HTR-8/SVneo (cell line): ENCODE measurements around the gene GNB1.
"Not testable (repeated sequence)": the region's sequence is repeated elsewhere in the genome, so short reads cannot be mapped to it uniquely, and the experiment has no call there.

Experiments used
- DNase-seq: peaks from one replicate; pipeline ENCODE4 v3.0.0; 2011; ENCODE audit warnings: low spot score, mixed read lengths; ENCODE audit not compliant: insufficient read length
- FAIRE-seq: peaks from 2 replicates; lab custom pipeline; 2011; peaks lifted over from hg19 to GRCh38; lab: Jason Lieb, UNC

Gene GNB1

DNA sequence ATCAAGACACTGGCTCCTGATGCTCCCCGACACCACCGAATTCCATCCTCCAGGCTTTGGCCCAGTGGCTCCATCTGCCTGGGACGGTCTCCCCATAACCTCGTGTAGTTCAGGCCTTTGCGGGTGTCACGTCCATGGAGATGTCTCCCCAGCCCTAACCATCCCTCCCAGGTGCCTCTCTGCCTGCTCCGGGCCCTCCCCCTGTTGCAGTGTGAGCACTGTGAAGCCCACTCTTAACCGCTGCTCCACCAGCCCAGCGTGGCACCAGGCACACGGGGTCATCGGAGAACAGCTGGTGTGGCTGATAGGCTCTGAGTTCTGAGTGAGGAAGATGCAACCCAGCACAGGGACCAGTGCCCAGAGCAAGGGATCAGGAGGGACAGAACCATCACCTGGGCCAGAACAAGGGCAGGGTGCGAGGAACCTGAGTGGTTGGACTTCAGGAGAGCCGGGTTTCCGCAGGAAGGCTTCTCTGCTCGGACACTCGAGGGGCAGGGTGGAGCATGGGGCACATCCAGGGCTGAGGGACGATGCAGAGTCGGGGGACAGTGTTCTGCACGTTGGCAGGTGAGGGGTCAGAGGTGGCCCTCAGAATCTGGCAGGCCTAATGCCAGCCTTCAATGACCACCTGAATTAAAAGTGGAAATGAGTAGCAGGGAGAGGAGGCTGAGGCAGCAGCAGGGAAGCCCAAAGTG is 2.6 kb upstream of the GNB1 start:
- no peak for FAIRE-seq
- DNase-seq, result no peak

DNA sequence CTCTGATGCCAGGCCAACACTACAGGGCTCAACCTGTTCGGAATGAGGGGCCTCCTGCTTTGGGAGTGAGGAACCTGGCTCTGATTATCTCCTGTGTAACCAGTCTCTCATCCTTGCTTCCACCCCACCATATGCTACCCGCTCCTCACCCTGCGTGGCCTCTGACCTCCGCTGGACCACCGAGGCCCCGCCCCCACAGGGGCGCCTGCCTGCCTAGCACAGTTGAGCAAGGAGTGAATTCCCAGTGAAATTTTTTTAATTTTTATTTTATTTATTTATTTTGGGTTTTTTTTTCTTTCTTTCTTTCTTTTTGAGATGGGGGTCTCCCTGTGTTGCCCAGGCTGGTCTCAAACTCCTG is 1.9 kb upstream of the GNB1 start:
- FAIRE-seq, result no peak
- no peak for DNase-seq

DNA sequence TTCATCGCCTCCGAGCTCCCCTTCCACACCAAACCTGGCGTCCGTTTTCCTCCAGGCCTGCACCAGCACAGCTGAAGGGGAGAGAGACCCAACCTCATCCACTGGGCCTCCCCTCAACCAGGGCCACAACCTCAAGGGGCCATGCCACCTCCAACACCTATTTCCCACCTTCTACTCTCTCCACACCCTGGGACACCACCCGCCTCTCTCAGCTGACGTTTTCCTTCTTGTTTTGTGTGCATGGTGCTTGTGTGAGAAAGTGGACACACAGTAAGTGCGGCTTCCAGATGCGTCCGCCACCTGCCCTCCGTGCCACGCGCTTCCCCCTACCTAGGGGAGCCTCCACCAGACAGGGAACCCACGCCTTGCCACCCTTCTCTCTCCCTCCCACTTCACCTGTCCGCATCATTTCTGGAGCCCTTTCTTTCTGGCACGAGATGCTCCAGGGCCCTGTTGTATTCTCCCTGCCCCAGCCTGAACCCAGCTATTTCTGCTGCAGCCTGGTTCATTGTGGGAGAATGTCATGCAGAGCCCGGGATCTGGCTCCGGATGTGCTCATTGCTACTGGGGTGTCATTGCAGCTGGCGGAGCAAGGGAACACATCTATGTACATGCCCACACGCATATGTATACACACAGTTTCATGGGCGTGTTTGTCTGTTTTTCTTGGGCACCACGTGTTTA is 1.3 kb upstream of the GNB1 start:
- no peak for FAIRE-seq
- DNase-seq, result no peak

DNA sequence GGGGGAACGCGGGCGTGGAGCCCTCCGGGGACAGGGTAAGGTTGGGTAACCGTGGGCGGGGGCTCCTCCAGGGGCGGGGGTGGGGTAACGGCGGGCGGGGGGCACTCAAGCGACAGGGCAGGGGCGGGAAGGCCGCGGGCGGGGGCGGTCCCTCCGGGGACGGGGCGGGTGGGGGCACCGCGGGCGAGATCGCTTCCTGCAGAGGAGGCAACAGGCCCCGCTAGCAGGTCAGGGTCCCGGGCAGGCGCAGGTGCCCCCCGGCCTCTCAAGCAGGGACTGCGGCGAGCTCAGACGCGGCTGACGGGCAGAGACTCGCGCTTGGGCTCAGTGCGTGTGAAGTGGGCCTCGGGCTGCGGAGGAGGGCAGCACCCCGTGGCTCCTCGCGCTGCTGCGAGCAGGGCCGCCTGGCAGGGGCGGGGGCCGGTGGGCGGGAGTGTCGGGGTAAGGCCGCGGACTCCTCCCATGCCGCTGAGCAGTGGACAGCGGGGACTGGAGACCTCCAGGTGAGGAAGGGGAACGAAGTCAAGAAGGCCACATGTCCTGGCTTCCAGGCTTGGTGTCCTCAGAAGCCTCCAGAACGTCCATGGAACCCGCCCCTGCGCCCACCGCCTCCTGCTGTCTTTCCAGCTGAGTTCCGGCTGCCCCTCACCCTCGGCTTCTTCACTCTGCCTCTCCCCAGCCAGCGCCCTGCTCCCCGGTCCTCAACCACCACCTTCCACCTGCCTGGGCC is 627 bp upstream of the GNB1 start:
- peak; percentile 63 for DNase-seq
- peak; percentile 33 for FAIRE-seq

DNA sequence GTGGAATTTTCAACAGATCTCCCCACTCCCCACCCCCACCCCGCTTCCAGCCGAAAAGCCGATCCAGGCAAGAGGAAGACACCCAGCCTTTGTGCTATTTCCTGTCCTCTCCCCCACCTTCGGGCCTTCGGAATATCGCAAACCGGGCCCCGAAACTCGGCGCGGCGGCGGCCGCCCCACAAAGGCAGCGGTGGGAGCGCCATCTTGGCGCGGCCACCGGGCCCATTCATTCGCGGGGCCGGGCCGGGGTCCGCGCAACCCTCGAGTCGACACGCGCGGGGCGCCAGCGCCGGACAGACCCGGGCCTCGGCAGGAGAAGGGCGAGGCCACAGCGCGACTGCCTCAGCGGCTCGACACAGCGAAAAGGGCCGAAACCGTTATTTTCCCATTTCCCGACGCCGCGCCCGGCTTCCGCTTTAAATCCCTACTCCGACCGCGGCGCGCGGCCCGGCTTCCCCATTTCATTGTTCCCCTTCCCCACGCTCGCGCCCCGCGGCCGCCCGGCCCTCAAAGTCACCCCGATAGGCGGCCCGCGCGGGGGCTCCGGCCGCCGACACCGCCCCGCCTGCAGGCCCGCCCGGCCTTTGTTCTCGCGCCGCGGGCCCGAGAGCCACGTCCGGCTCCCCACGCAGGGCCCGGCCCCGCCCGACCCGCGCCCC is 911 bp downstream of the GNB1 start:
- no peak for FAIRE-seq

DNA sequence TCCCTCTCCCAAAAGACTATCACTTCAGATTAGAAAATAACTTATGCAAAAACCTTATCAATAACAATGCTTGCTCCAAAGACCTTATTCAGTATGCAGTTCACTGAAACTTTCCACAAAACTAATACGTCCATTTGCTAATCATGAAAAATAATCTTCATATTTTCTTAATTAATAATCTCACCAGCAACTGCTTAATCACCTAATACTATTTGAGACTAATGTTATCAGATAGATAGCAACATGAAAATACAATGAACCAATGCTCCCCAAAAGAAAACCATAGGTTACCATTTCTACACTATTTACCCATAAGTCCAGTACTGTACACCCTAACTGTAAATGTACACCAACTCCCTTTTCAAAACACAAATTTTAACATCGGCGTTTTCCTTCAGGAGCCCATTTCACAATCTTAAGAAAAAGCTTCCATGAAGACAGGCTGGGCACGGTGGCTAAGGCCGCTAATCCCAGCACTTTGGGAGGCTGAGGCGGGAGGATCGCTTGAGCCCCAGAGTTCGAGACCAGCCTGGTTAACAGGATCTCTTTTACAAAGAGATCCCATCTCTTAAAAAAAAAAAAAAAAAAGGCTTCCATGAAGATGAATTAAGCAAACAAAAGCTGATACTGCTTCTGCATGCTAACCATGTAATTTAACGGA is 1.7 kb downstream of the GNB1 start:
- DNase-seq, result no peak
- no peak for FAIRE-seq

More for the DNA sequence above, 911 bp downstream of the GNB1 start:
- DNase-seq, result no peak

DNA sequence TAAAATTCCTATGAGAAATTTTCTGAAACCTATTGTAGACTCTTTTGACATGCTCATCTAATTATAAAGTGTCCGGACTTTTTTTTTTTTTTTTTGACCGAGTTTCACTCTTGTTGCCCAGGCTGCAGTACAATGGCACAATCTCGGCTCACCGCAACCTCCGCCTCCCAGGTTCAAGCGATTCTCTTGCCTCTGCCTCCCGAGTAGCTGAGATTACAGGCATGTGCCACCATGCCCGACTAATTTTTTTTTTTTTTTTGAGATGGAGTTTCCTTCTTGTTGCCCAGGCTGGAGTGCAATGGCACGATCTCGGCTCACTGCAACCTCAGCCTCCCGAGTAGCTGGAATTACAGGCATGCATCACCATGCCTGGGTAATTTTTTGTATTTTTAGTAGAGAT is 7.0 kb downstream of the GNB1 start:
- not testable (repeated sequence) for FAIRE-seq, DNase-seq

DNA sequence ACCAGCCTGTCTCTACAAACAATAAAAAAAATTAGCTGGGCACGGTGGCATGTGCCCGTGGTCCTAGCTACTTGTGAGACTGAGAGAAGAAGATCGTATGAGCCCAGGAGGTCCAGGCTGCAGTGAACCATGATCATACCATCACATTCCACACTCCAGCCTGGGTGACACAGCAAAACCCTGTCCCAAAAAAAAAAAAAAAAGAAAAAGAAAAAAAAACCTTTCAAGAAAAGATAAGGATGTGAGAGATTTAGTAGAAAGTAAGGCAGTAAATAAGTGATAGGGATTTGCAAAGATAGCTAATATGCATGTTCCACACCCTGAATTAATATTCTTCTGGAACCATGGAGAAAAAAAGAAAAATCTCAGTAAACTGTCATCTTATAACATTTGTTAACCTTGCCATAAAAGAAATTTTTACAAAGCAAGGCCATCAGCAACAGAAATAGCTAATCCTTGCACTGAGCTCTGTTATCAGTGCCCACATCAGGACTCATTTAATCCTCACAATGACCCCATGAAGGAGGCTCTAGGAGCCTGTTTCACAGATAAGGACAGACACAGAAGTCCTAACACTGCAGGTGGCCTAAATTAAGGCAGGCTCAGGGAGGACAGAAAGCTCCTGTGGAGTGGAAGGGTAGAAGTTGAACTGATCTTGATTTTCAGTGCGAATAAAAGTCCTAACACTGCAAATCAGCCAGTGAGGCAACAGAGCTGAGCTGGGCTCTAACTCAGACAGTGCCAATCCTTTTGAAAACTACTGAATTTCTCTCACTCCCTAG is 7.6 kb downstream of the GNB1 start:
- DNase-seq (no peak), FAIRE-seq (no peak)

DNA sequence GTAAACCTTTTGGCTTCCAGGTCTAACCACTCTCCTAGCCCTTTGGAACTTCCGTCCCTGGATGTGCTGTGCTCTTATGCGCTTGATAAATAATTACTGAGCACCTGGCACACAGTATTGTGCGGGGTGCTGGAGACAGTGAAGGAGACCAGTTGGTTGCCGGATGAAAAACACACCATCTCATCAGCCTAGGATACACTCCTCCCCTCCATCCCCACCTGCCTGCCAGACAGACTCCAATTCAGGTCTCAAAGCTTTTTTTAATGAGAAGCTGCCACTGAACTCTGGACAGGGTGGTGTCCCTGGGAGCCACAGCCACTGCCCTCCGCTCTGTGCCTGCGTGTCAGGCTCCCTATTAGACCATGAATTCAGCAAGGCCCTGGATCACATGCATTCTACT is 9.2 kb downstream of the GNB1 start:
- DNase-seq (no peak), FAIRE-seq (no peak)

DNA sequence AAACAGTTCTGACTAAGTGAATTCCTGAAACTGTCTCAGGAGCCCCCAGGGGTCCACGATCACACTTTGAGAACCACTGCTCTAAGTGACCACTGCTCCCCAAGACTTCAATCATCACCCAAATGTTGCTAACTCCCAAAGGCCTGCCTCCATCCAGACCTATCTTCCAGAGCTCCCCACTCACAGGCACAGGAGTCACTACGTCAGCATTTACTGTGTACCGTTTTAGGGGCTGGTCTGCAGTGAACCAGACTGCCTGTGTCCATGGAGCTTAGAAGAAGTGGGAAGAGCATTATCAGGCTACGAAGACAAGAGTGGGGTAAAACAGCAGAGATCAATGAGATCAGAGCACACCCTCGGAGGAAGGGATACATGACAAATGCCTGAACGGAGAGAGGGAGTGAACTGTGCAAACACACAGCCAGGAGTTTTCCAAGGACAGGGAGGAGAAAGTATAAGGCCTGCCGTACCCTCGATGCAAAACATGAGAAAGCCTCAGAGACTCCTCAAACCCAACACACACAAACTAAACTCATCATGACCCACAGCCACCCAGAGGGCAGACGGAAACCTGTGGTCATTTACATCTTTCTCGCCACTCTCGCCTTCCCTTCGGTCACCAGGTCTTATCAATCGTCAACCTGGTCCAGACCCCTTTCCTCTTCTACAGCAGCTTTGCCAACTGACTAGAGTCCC is 10.1 kb downstream of the GNB1 start:
- FAIRE-seq (no peak), DNase-seq (no peak)

DNA sequence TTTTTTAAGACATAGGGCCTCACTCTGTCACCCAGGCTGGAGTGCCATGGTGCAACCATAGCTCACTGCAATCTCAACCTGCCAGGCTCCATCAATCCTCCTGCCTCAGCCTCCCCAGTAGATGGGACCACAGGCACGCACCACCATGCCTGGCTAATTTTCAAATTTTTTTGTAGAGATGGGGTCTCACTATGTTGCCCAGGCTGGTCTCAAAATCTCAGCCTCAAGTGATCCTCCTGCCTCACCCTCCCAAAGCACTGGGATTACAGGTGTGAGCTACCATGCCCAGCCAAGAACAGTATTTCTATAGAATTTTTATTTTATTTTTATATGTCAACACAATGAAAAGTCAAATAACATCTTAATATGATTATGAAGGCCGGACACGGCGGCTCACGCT is 10.9 kb downstream of the GNB1 start:
- FAIRE-seq (no peak), DNase-seq (no peak)

DNA sequence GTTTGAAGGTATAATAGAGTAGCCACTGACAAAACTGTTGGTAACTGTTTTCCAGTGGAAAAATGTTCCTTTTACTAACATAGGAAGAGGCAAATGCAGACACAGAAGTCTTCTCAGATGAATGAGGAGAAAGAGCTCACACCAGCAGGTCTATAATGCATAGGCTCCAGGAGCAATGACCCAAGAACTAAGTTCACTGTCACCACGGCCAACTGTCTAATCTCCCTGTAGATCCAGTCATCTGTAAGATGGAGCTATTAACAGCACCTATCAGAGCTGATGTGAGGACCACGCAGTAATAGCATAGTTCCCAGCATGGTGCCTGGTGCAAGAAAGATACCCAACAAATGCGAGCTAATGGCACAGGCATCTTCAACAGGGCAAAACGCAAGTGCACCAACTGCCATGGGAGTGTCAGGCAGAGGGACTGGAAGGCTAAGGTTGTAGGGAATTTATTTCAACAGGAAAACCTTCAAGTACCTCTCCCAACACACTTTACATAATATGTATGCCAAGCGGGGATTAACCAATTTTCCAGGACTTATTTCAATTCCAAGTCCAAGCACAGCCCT is 12.9 kb downstream of the GNB1 start:
- DNase-seq, result no peak
- no peak for FAIRE-seq

DNA sequence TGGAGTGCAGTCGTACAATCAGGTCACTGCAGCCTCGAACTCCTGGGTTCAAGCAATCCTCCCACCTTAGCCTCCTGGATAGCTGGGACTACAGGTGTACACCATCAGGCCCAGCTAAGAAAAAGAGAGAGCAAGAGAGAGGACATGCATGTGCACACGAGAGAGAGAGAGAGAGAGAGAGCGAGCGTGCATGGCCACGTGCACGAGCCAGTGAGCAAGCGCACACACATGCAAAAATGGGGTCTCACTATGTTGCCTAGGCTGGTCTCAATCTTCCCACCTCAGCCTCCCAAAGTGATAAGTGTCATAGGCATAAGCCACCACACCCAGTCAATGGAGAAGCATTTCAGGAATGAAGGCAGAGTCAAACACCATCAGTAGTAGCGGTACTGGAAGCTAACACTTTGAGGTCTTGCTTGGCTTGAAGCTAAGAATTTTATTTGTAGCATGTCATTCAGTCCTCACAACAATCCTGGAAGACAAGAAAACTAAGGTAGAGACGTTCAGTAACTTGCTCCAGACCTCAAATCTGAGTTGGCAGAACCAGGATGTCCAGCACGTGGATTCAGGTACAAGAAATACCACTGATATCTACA is 14.5 kb downstream of the GNB1 start:
- DNase-seq (no peak), FAIRE-seq (no peak)

DNA sequence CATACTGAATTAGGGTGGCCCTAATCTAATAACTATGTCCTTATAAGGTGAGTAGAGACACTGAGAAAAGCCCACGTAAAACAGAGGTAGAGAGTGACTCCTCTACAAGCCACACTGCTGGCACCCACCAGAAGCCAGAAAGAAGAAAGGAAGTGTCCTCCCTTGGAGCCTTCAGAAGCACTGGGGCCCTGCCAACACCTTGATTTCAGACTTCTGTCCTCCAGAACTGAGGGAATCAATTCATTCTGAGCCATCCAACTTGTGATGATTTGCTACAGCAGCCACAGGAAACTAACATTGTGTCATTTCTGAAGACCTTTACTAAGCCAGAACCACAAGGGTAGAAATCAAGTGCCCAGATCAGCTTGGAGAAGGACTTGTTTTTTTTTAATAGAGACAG is 15.0 kb downstream of the GNB1 start:
- FAIRE-seq, result no peak
- DNase-seq, result no peak

DNA sequence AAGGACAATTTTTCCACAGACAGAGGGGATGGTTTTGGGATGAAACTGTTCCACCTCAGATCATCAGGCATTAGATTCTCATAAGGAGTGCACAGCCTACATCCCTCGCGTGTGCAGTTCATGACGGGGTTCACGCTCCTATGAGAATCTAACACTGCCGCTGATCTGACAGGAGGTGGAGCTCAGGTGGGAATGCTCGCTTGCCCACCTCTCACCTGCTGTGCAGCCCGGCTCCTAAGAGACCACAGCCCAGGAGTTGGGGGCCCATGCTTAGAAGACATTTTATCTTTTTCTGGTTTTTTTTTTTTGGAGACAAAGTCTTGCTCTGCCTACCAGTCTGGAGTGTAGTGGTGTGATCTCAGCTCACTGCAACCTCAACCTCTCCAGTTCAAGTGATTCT is 16.0 kb downstream of the GNB1 start:
- DNase-seq, result no peak

DNA sequence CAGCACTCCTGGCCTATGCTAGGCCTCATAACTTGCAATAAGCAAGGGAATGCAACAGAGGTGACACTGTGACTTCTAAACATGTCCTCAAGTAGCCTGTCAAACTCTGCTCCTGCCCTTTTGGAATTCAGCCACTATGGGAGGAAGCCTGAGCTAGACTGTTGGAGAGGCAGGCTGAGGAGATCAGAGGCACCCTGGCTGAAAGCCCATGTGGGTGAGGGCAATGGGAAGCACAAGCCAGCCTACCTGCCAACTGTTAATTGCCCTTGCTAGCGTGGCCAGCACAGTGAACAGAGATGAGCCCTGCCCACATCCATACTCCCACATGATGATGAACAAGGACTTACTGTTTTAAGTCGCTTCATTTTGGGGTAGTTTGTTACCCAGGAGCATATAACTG is 17.7 kb downstream of the GNB1 start:
- no peak for FAIRE-seq
- no peak for DNase-seq

More for the DNA sequence above, 16.0 kb downstream of the GNB1 start:
- no peak for FAIRE-seq

DNA sequence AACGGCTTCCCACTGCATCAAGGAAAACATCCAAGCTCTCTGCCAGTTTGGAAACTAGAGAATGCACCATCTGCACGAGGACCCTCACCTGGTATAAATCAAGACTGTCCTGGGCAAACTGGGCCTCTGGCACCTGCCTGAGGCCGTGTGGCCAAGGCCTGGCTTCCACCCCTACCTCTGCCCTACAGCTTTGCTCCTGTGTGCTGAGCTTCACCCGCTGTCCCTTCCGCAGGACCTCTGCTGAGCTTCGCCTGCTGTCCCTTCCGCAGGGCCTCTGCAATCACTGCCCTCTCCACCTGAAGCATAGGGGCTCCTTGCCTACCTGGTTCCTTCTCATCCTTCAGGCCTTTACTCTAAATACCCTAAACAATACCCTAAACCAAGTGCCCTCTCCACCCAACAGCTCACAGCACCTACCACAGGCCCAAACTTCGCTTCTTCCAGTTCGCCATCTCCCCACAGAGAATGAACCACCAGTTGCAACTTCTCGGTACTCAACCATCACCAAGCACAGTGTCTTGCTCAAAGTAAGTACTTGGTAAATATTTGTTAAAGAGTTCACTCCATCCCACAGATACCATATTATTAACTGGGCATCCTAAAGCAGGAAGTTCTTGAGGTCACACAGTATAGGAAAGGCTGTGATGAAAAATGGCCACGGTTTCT is 18.4 kb downstream of the GNB1 start:
- no peak for FAIRE-seq

DNA sequence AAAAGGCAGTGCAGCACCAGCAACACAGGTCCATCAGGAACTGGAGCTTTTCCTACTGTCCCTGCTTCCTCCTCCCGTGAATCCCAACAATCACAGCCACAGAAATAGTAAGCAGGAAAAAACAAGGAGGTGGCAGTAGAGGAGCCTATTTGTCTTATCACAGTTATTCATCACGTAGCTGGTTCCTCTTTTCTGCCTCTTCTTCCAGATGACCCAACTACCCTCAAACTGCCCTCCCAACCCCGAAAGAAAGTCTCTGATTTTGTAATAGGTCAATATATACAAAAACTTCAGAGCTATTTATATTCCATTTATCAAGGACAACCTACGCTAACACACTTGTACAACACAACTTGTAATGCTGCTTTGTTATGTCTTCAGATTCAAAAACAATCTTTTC is 21.4 kb downstream of the GNB1 start:
- no peak for DNase-seq
- FAIRE-seq, result no peak

More for the DNA sequence above, 18.4 kb downstream of the GNB1 start:
- DNase-seq, result no peak
